CD14-positive monocyte (primary cell): Measurements from ENCODE around the gene DPM1. TPM values are rescaled to one million over a fixed set of nuclear protein-coding genes. Genes with fewer than 3 reads are reported as not detected.

Experiments
- DNase-seq, 3 donors: peaks; one replicate each; pipeline ENCODE4 v3.0.0-alpha.2; 2011 to 2022
- H2AFZ ChIP-seq: 2 replicates; pipeline ENCODE4 v1.6.0; 2012; ENCODE audit warnings: mild to moderate bottlenecking, low read depth, low read length, inconsistent platforms; ENCODE audit not compliant: insufficient read depth, poor library complexity, severe bottlenecking
- H3K27ac ChIP-seq, 2 donors: 1 replicate in 1 of 2; 2 replicates in 1 of 2; pipeline ENCODE4 v1.5.1; 2012 to 2013; ENCODE audit warnings: low read length in 2 of 2, control low read depth in 1 of 2, inconsistent platforms in 1 of 2, low read depth in 1 of 2, mild to moderate bottlenecking in 1 of 2
- H3K27me3 ChIP-seq, 2 donors: one replicate each; pipeline versions ENCODE4 v1.6.0 to v1.6.1; 2011 to 2013; ENCODE audit warnings: low read length in 2 of 2; ENCODE audit not compliant: control insufficient read depth in 2 of 2, insufficient read depth in 2 of 2
- H3K36me3 ChIP-seq, 2 donors: replicated peaks in 1 of 2; 1 replicate in 1 of 2; 2 replicates in 1 of 2; pipeline versions ENCODE4 v1.5.1 to v1.6.1; 2012 to 2013; ENCODE audit warnings: low read length in 2 of 2, control low read depth in 1 of 2, inconsistent platforms in 1 of 2, mild to moderate bottlenecking in 1 of 2; ENCODE audit not compliant: insufficient read depth in 2 of 2, control insufficient read depth in 1 of 2
- H3K4me1 ChIP-seq, 2 donors: 1 replicate in 1 of 2; 2 replicates in 1 of 2; pipeline versions ENCODE4 v1.5.1 to v1.6.1; 2012 to 2013; ENCODE audit warnings: low read length in 2 of 2, control low read depth in 1 of 2, inconsistent platforms in 1 of 2, mild to moderate bottlenecking in 1 of 2, moderate library complexity in 1 of 2; ENCODE audit not compliant: insufficient read depth in 2 of 2, control insufficient read depth in 1 of 2
- H3K4me2 ChIP-seq: replicated peaks from 2 replicates; pipeline ENCODE3; 2012; ENCODE audit warnings: low read length, moderate library complexity, mild to moderate bottlenecking; ENCODE audit not compliant: poor library complexity, severe bottlenecking; ENCODE audit errors: extremely low read depth
- H3K4me3 ChIP-seq, 3 experiments: fragments of 200-600 bp in 1 of 3; sonication (generic) in 1 of 3; replicated peaks in 1 of 3; 1 replicate in 2 of 3; 2 replicates in 1 of 3; pipeline ENCODE4 v1.5.1; 2011 to 2013; ENCODE audit warnings: low read length in 3 of 3, mild to moderate bottlenecking in 3 of 3, control low read depth in 2 of 3, low read depth in 2 of 3, inconsistent platforms in 1 of 3, moderate library complexity in 1 of 3
- H3K79me2 ChIP-seq: 2 replicates; pipeline ENCODE4 v1.6.0; 2012; ENCODE audit warnings: mild to moderate bottlenecking, control low read depth, inconsistent platforms, low read length, moderate library complexity; ENCODE audit not compliant: insufficient read depth
- H3K9ac ChIP-seq: 2 replicates; pipeline ENCODE4 v1.6.0; 2017; ENCODE audit warnings: low read length, mild to moderate bottlenecking; ENCODE audit not compliant: insufficient read depth, poor library complexity, severe bottlenecking
- H3K9me3 ChIP-seq, 2 donors: replicated peaks in 1 of 2; 1 replicate in 1 of 2; 2 replicates in 1 of 2; pipeline versions ENCODE4 v1.5.1 to v1.6.1; 2012 to 2013; ENCODE audit warnings: low read length in 2 of 2, control low read depth in 1 of 2; ENCODE audit not compliant: control insufficient read depth in 1 of 2, insufficient read depth in 1 of 2
- H4K20me1 ChIP-seq: 2 replicates; pipeline ENCODE4 v1.6.0; 2012; ENCODE audit warnings: mild to moderate bottlenecking, low read length, control low read depth, moderate library complexity; ENCODE audit not compliant: insufficient read depth
- H3K27ac Mint-ChIP-seq, 7 donors: one replicate each; pipeline ENCODE4 v1.8.0; 2020; ENCODE audit warnings: mild to moderate bottlenecking in 7 of 7, mixed read lengths in 7 of 7, moderate library complexity in 6 of 7, inconsistent platforms in 2 of 7
- H3K27me3 Mint-ChIP-seq, 3 donors: one replicate each; pipeline ENCODE4 v1.8.0; 2021 to 2022; ENCODE audit warnings: low read depth in 3 of 3, mild to moderate bottlenecking in 3 of 3, mixed read lengths in 3 of 3, moderate library complexity in 3 of 3, inconsistent platforms in 1 of 3
- H3K36me3 Mint-ChIP-seq, 2 donors: one replicate each; pipeline ENCODE4 v1.8.0; 2020; ENCODE audit warnings: mixed read lengths in 2 of 2, inconsistent platforms in 1 of 2, mild to moderate bottlenecking in 1 of 2
- H3K4me1 Mint-ChIP-seq: one replicate; pipeline ENCODE4 v1.8.0; 2020; ENCODE audit warnings: mild to moderate bottlenecking, mixed read lengths
- H3K4me3 Mint-ChIP-seq, 2 donors: one replicate each; pipeline ENCODE4 v1.8.0; 2020; ENCODE audit warnings: mild to moderate bottlenecking in 2 of 2, mixed read lengths in 2 of 2, moderate library complexity in 1 of 2
- H3K9me3 Mint-ChIP-seq, 7 donors: one replicate each; pipeline ENCODE4 v1.8.0; 2020 to 2022; ENCODE audit warnings: mixed read lengths in 7 of 7, mild to moderate bottlenecking in 6 of 7, moderate library complexity in 6 of 7, inconsistent platforms in 2 of 7
- WGBS: methylation state at CpG from one replicate; pipeline ENCODE4 v1.1.5; 2013; ENCODE audit warnings: missing lambda C conversion rate; ENCODE audit not compliant: insufficient coverage; 5-methylcytosine and 5-hydroxymethylcytosine counted together
- intact Hi-C, 2 donors: fragments of 100-400 bp; cut with micrococcal nuclease; formaldehyde crosslinking; loops; one replicate each; pipeline versions ENCODE4 v1.15.0 to v1.15.1; 2023
- polyA plus RNA-seq, 3 donors: library from polyadenylated mRNA; depleted of rRNA in 1 of 3; unstranded in 2 of 3; stranded (reverse) in 1 of 3; fragments of 300-500 nt in 2 of 3; fragments of >200 nt in 1 of 3; fragmentation: Illumina TruSeq in 2 of 3; gene quantifications; 1 replicate in 2 of 3; 2 replicates in 1 of 3; pipeline ENCODE4 v1.2.3, GENCODE V29; 2012 to 2021
- TF ChIP-seq, protein P1 (sequence below): fragments of 200-600 bp; IDR thresholded peaks from one replicate; pipeline ENCODE4 v1.8.0; 2022; ENCODE audit warnings: antibody characterized with exemption, mild to moderate bottlenecking

DPM1 gene
- polyA plus RNA-seq, 3 donors = 19.1 to 55.1 (median 50.9) TPM

DNA sequence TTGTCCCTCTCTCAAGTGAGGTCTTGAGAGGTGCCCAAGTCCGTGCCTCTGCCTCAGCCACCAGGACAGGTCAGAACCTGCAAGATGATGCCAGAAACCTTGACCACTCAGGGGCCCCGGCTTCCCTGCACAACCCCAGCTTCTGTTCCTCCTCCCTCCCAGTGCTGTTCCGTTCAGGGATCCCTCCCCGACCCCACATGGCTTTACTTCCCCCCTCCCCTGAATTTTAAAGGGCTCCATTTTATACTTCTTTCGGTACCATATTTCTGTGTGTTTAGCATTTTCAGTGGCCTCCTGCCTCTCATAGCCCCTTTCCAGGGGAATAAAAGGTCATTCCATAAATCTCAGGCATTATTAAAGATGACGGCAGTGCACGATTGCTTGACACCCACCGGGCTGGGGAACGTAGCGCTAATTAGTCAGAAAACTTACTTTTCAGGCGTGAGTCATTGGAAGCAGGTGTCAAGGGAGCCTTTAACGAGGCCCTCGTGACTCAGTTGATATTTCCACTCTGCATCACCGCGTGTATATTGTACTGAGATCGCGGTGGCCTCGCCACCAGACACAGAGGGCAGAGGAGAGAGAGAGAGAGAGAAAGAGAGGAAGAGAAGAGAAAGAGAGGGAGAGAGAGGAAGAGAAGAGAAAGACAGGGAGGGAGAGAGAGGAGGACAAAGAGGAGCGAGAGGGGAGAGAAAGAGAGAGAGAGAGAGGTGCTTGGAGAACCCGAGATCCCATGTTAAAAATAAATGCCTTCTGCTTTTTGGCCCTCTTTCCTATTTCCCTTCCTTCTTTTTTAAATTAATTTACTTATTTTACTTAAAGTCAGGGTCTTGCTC is 43.3 kb upstream of the DPM1 start:
- WGBS = 84% methylated on average over 16 of the region's 20 CpGs
- Histone ChIP-seq H3K27me3 (peaks cover 0 to 7% of the 10 kb centered on the region in 2 donors), H4K20me1 (no peaks in the 10 kb centered on the region), H3K9me3 (no peaks in the 10 kb centered on the region), H2AFZ (no peak overlapping the region), H3K4me2 (no peak overlapping the region), H3K36me3 (no peaks in the 10 kb centered on the region), H3K4me3 (no peak overlapping the region), H3K27ac (no peak overlapping the region), H3K4me1 (no peaks in the 10 kb centered on the region), H3K79me2 (no peaks in the 10 kb centered on the region), H3K9ac (no peak overlapping the region)
- Mint-ChIP-seq H3K36me3 (no peaks in the 10 kb centered on the region), H3K9me3 (peaks cover 0 to 3% (median 0%) of the 10 kb centered on the region in 7 donors), H3K27ac (no peak overlapping the region), H3K27me3 (peaks cover 10 to 13% (median 12%) of the 10 kb centered on the region in 3 donors), H3K4me1 (no peaks in the 10 kb centered on the region), H3K4me3 (no peak overlapping the region)
- intact Hi-C loops = no loop called here
- TF ChIP-seq, protein P1, sequence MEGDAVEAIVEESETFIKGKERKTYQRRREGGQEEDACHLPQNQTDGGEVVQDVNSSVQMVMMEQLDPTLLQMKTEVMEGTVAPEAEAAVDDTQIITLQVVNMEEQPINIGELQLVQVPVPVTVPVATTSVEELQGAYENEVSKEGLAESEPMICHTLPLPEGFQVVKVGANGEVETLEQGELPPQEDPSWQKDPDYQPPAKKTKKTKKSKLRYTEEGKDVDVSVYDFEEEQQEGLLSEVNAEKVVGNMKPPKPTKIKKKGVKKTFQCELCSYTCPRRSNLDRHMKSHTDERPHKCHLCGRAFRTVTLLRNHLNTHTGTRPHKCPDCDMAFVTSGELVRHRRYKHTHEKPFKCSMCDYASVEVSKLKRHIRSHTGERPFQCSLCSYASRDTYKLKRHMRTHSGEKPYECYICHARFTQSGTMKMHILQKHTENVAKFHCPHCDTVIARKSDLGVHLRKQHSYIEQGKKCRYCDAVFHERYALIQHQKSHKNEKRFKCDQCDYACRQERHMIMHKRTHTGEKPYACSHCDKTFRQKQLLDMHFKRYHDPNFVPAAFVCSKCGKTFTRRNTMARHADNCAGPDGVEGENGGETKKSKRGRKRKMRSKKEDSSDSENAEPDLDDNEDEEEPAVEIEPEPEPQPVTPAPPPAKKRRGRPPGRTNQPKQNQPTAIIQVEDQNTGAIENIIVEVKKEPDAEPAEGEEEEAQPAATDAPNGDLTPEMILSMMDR = no peak
- no peak for DNase-seq

DNA sequence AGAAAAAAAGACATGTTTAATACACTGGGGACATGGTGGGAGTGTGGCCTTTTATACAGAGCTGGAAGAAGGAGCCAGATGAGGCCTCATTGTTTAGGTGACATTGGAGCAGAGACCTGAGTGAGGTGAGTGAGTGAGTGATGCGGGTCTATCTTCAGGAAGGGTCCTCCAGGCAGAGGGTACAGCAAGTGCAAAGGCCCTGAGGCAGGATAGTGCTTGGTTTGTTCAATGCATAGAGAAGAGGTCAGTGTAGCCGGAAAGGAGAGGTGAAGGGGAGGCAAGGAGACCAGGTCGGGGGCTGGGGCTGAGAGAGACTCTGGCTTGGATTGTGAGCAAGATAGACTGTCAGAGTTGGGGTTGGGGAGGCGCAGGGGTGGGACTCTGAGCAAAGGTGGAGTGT is 41.0 kb upstream of the DPM1 start:
- peaks cover 7 to 13% (median 12%) of the 10 kb centered on the region in 3 donors for H3K27me3 Mint-ChIP-seq
- WGBS = 91% methylated on average over 4 of the region's 4 CpGs
- H3K9me3 Mint-ChIP-seq = peaks cover 0 to 2% (median 0%) of the 10 kb centered on the region in 7 donors
- no peak for DNase-seq
- Histone ChIP-seq H3K4me1 (no peaks in the 10 kb centered on the region), H3K4me3 (no peak overlapping the region), H3K79me2 (no peaks in the 10 kb centered on the region), H3K9ac (no peak overlapping the region), H3K4me2 (no peak overlapping the region), H3K27ac (no peak overlapping the region), H3K27me3 (peaks cover 0 to 7% of the 10 kb centered on the region in 2 donors), H2AFZ (no peak overlapping the region), H4K20me1 (no peaks in the 10 kb centered on the region), H3K36me3 (no peaks in the 10 kb centered on the region), H3K9me3 (no peaks in the 10 kb centered on the region)
- intact Hi-C loops = no loop called here
- H3K36me3 Mint-ChIP-seq = no peaks in the 10 kb centered on the region
- H3K27ac Mint-ChIP-seq = no peak overlapping the region
- no peaks in the 10 kb centered on the region for H3K4me1 Mint-ChIP-seq
- H3K4me3 Mint-ChIP-seq = no peak overlapping the region
- TF ChIP-seq, protein P1 = no peak
